Glutamatergic neuron (in vitro differentiated cells): ENCODE measurements around the gene DNAH6. TPM values are rescaled to one million over a fixed set of nuclear protein-coding genes. Genes with fewer than 3 reads are reported as not detected.

Experiments used
- DNase-seq: peaks from one replicate; pipeline ENCODE4 v3.0.0; 2022
- H3K27ac Mint-ChIP-seq: one replicate; pipeline ENCODE4 v1.8.0; 2020; ENCODE audit warnings: mild to moderate bottlenecking, mixed read lengths, inconsistent platforms; ENCODE audit not compliant: unreplicated experiment
- H3K27me3 Mint-ChIP-seq: one replicate; pipeline ENCODE4 v1.8.0; 2020; ENCODE audit warnings: mild to moderate bottlenecking, moderate library complexity, mixed read lengths, inconsistent platforms; ENCODE audit not compliant: unreplicated experiment
- H3K36me3 Mint-ChIP-seq: one replicate; pipeline ENCODE4 v1.8.0; 2020; ENCODE audit warnings: mild to moderate bottlenecking, mixed read lengths, inconsistent platforms; ENCODE audit not compliant: unreplicated experiment
- H3K4me1 Mint-ChIP-seq: one replicate; pipeline ENCODE4 v1.8.0; 2020; ENCODE audit warnings: mild to moderate bottlenecking, low read depth, mixed read lengths, inconsistent platforms; ENCODE audit not compliant: unreplicated experiment
- H3K4me3 Mint-ChIP-seq: one replicate; pipeline ENCODE4 v1.8.0; 2020; ENCODE audit warnings: mild to moderate bottlenecking, mixed read lengths, inconsistent platforms; ENCODE audit not compliant: unreplicated experiment
- H3K9me3 Mint-ChIP-seq: one replicate; pipeline ENCODE4 v1.8.0; 2020; ENCODE audit warnings: mild to moderate bottlenecking, moderate library complexity, mixed read lengths, inconsistent platforms; ENCODE audit not compliant: unreplicated experiment
- CTCF ChIP-seq: fragments of 200-600 bp; sonication (generic); IDR thresholded peaks from one replicate; pipeline ENCODE4 v1.5.0; 2021; ENCODE audit not compliant: partially characterized antibody, unreplicated experiment
- total RNA-seq: library from RNA; stranded (reverse); fragmentation: NEBNext Ultra II Directional; extraction: Animal tissue kit (Norgen Biotek cat#: 25700); gene quantifications from one replicate; pipeline ENCODE4 v1.2.1, GENCODE V29; 2021; ENCODE audit not compliant: unreplicated experiment

Gene DNAH6
- total RNA-seq, 1 donor from 2014 or later: 0.86 TPM

GRCh38 chr2:84703831-84704230, 187.5 kb downstream of the DNAH6 start:
- no peak for TF ChIP-seq CTCF
- Mint-ChIP-seq H3K9me3 (no peaks in the 10 kb centered on the region), H3K4me3 (no peak overlapping the region), H3K27me3 (no peaks in the 10 kb centered on the region), H3K4me1 (no peaks in the 10 kb centered on the region), H3K27ac (no peak overlapping the region), H3K36me3 (no peaks in the 10 kb centered on the region)
- no peak for DNase-seq

- TF ChIP-seq CTCF: no peak
- no peaks in the 10 kb centered on the region for H3K4me1 Mint-ChIP-seq
- no peaks in the 10 kb centered on the region for H3K36me3 Mint-ChIP-seq
- no peak for DNase-seq
- no peak overlapping the region for H3K4me3 Mint-ChIP-seq
- H3K9me3 Mint-ChIP-seq: no peaks in the 10 kb centered on the region
- H3K27ac Mint-ChIP-seq: no peak overlapping the region
- H3K27me3 Mint-ChIP-seq: no peaks in the 10 kb centered on the region
Measured at GRCh38 chr2:84704505-84705244, 188.4 kb downstream of the DNAH6 start.

GRCh38 chr2:84705858-84706257, 189.6 kb downstream of the DNAH6 start:
- Mint-ChIP-seq H3K36me3 (no peaks in the 10 kb centered on the region), H3K4me3 (no peak overlapping the region), H3K4me1 (no peaks in the 10 kb centered on the region), H3K27ac (no peak overlapping the region), H3K9me3 (no peaks in the 10 kb centered on the region), H3K27me3 (peaks cover under 1% of the 10 kb centered on the region)
- no peak for DNase-seq
- TF ChIP-seq CTCF: no peak

- no peak overlapping the region for H3K27ac Mint-ChIP-seq
- no peak overlapping the region for H3K4me3 Mint-ChIP-seq
- H3K9me3 Mint-ChIP-seq: no peaks in the 10 kb centered on the region
- TF ChIP-seq CTCF: no peak
- no peaks in the 10 kb centered on the region for H3K4me1 Mint-ChIP-seq
- H3K27me3 Mint-ChIP-seq: peaks cover 3% of the 10 kb centered on the region
- no peaks in the 10 kb centered on the region for H3K36me3 Mint-ChIP-seq
- no peak for DNase-seq
Measured at GRCh38 chr2:84708442-84708841, 192.1 kb downstream of the DNAH6 start.

GRCh38 chr2:84711651-84712050, 195.4 kb downstream of the DNAH6 start:
- peaks cover 3% of the 10 kb centered on the region for H3K27me3 Mint-ChIP-seq
- TF ChIP-seq CTCF: no peak
- no peaks in the 10 kb centered on the region for H3K4me1 Mint-ChIP-seq
- H3K9me3 Mint-ChIP-seq: no peaks in the 10 kb centered on the region
- H3K36me3 Mint-ChIP-seq: no peaks in the 10 kb centered on the region
- no peak overlapping the region for H3K27ac Mint-ChIP-seq
- no peak overlapping the region for H3K4me3 Mint-ChIP-seq
- no peak for DNase-seq
